Mammary epithelial cell (primary cell): ENCODE results near the gene RPS8.
"Not testable (repeated sequence)": the region's sequence is repeated elsewhere in the genome, so short reads cannot be mapped to it uniquely, and the experiment has no call there.

ENCODE experiments used
- EZH2 ChIP-seq: IDR thresholded peaks from 2 replicates; pipeline ENCODE4 v1.6.1; 2012; ENCODE audit warnings: low read length, inconsistent platforms, borderline replicate concordance
- TF ChIP-seq, protein P1 (sequence below), 2 donors: IDR thresholded peaks in 1 of 2; conservative IDR thresholded peaks in 1 of 2; 2 replicates each; pipeline ENCODE4 v1.5.1; 2011 to 2012; ENCODE audit warnings: inconsistent platforms in 2 of 2, low read length in 2 of 2, mild to moderate bottlenecking in 2 of 2, control low read depth in 1 of 2, low read depth in 1 of 2; ENCODE audit not compliant: insufficient read depth in 1 of 2; ENCODE audit errors: extremely low read depth in 1 of 2

DNA sequence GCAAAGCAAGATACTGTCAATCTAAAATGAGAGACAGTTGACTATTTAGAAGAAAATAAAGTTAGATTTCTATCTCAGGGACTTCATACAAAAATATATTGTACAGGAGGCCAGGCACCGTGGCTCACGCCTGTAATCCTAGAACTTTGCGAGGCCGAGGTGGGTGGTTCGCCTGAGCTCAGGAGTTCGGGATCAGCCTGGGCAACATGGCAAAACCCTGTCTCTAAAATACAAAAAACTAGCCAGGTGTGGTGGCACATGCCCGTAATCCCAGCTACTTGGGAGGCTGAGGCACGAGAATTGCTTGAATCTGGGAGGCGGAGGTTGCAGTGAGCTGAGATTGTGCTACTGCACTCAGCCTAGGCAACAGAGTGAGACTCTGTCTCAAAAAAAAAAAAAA, 40.6 kb downstream of the RPS8 start:
- not testable (repeated sequence) for TF ChIP-seq EZH2
- TF ChIP-seq, protein P1, sequence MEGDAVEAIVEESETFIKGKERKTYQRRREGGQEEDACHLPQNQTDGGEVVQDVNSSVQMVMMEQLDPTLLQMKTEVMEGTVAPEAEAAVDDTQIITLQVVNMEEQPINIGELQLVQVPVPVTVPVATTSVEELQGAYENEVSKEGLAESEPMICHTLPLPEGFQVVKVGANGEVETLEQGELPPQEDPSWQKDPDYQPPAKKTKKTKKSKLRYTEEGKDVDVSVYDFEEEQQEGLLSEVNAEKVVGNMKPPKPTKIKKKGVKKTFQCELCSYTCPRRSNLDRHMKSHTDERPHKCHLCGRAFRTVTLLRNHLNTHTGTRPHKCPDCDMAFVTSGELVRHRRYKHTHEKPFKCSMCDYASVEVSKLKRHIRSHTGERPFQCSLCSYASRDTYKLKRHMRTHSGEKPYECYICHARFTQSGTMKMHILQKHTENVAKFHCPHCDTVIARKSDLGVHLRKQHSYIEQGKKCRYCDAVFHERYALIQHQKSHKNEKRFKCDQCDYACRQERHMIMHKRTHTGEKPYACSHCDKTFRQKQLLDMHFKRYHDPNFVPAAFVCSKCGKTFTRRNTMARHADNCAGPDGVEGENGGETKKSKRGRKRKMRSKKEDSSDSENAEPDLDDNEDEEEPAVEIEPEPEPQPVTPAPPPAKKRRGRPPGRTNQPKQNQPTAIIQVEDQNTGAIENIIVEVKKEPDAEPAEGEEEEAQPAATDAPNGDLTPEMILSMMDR (conservative IDR thresholded peaks at IDR 0.05 in 1 of 2, IDR thresholded peaks at IDR 0.05 in 1 of 2; ENCODE audit: extremely low read depth in 1 of 2, insufficient read depth in 1 of 2, low read depth in 1 of 2, low read length in 2 of 2), result not testable (repeated sequence)
